GM21529 (cell line): ENCODE results near the gene TTLL13.
A peak's percentile ranks its signal among the peaks of the same experiment; 100 is the strongest.

Experiments
- ATAC-seq: cut with Tn5 transposase; IDR thresholded peaks from one replicate; pipeline ENCODE4 v1.9.1; 2021; ENCODE audit not compliant: unreplicated experiment

The TTLL13 gene

DNA sequence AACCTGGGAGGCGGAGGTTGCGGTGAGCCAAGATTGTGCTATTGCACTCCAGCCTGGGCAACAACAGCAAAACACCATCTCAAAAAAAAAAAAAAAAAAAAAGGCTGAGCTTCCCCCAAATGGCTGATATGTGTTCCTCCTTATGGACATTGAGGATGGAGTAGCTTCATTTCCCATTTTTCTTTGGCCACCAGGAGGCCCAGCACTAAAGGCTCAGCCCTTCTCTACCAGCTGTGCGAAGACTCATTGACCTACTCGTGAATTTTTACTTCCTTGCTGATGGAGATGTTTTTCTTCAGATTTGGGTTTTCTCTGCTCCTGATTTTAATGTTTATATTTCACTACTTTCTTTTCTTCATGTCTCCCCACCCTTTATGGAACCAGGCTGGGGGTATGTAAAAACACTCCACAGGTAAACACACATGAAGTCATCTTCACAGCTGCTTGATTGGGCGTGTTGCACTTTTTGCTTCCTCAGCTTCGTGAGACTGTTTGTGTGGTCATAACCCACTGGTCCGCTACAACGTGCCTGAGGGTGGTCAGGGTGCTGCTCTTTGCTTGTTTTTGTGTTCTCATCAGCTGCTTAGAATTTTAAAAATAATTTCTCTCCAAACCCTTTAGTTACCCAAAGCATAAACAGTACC lies 34.7 kb upstream of the TTLL13 start:
- ATAC-seq, result no peak

GRCh38 chr15:90217671-90218394 lies 31.5 kb upstream of the TTLL13 start:
- ATAC-seq, result no peak

DNA sequence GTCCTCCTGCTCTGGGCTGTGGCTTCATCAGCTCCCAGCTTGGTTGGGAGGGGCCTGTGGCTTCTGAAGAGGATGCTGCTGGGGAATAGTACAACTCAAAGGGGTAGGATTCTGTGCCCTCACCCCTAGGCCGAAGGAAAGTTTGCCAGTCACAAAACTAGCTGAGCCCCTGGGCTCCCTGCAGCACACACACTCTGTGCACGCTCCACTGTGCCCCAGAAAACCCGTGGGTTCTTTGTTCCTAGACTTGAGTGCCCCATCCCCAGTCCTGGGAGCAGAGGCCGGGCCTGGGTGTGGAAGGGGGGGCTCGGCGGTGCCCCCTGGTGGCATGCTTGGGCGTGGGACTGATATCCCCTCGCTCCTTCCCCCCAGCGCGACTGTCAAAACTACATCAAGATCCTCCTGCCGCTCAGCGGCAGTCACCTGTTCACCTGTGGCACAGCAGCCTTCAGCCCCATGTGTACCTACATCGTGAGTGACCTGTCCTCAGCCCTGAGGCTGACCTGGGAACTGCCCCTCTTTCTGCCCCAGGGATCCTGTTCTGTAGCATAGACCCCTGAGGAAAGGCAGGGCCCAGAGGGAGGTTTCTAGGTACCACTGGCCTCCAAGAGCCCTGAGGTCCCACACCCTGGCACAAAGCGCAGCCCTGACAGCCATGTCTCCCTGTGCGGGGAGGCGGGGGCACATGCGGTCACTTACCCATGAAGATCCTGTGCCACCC lies 29.8 kb upstream of the TTLL13 start:
- ATAC-seq, result peak; percentile 48

GRCh38 chr15:90221246-90221900 lies 28.0 kb upstream of the TTLL13 start:
- ATAC-seq, result no peak

DNA sequence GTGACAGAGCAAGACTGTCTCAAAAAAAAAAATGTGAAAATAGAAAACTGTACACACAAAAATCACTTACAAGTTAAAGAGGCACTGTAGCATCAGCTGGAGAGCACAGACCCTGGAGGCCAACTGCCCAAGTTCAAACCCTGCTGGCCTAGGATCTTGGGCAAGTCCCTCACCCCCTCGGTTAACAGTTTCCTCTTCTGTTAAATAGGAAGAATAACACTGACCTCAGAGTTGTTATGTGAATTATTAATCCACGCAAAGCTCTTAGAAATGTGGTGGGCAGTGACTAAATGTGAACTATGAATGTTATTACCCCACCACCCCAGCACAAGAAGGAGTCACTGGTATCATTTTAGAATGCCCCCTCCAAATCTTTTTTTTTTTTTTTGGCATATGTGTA lies 26.8 kb upstream of the TTLL13 start:
- no peak for ATAC-seq

- ATAC-seq, result no peak
These were observed 25.8 kb upstream of the TTLL13 start for GRCh38 chr15:90223441-90224165.

DNA sequence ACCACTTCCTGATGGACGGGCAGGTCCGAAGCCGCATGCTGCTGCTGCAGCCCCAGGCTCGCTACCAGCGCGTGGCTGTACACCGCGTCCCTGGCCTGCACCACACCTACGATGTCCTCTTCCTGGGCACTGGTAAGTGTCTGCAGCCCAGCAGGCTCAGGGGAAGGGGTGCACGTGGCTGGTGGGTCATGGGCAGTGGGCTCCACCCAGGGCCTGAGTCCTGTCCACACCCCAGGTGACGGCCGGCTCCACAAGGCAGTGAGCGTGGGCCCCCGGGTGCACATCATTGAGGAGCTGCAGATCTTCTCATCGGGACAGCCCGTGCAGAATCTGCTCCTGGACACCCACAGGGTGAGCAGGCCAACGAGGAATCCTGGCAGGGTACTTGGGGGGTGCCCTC lies 24.3 kb upstream of the TTLL13 start:
- ATAC-seq, result no peak

GRCh38 chr15:90225504-90226234 lies 23.7 kb upstream of the TTLL13 start:
- no peak for ATAC-seq

- ATAC-seq, result no peak
These were observed 22.0 kb upstream of the TTLL13 start for GRCh38 chr15:90227336-90227735.

DNA sequence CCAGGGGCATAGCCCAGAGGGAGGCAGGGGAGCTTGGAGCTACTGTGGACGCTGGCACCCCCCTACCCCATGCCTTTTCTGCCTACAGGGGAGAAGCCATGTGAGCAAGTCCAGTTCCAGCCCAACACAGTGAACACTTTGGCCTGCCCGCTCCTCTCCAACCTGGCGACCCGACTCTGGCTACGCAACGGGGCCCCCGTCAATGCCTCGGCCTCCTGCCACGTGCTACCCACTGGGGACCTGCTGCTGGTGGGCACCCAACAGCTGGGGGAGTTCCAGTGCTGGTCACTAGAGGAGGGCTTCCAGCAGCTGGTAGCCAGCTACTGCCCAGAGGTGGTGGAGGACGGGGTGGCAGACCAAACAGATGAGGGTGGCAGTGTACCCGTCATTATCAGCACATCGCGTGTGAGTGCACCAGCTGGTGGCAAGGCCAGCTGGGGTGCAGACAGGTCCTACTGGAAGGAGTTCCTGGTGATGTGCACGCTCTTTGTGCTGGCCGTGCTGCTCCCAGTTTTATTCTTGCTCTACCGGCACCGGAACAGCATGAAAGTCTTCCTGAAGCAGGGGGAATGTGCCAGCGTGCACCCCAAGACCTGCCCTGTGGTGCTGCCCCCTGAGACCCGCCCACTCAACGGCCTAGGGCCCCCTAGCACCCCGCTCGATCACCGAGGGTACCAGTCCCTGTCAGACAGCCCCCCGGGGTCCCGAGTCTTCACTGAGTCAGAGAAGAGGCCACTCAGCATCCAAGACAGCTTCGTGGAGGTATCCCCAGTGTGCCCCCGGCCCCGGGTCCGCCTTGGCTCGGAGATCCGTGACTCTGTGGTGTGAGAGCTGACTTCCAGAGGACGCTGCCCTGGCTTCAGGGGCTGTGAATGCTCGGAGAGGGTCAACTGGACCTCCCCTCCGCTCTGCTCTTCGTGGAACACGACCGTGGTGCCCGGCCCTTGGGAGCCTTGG lies 21.3 kb upstream of the TTLL13 start:
- ATAC-seq, result no peak

DNA sequence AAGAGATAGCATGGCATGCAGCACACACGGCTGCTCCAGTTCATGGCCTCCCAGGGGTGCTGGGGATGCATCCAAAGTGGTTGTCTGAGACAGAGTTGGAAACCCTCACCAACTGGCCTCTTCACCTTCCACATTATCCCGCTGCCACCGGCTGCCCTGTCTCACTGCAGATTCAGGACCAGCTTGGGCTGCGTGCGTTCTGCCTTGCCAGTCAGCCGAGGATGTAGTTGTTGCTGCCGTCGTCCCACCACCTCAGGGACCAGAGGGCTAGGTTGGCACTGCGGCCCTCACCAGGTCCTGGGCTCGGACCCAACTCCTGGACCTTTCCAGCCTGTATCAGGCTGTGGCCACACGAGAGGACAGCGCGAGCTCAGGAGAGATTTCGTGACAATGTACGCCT lies 20.4 kb upstream of the TTLL13 start:
- ATAC-seq, result no peak

GRCh38 chr15:90230071-90230494 lies 19.3 kb upstream of the TTLL13 start:
- no peak for ATAC-seq

DNA sequence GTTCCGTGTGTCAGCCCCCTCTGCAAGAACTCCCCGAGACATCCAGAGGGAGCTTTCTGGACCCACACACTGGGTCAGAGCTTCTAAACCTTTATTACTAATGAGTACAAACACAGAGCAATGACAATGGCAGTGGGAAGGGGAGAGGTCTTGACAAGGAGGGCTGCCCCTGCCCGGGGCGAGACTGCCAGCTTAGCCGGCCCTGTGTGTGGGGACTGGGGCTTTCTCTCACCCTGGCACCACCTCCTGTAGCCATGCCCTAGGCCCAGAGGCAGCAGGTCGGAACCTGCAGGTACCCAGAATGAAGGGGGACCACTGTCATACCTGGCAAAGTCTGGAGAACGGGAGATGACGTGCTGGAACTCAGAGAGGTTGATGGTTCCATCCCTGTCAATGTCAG lies 18.7 kb upstream of the TTLL13 start:
- no peak for ATAC-seq

DNA sequence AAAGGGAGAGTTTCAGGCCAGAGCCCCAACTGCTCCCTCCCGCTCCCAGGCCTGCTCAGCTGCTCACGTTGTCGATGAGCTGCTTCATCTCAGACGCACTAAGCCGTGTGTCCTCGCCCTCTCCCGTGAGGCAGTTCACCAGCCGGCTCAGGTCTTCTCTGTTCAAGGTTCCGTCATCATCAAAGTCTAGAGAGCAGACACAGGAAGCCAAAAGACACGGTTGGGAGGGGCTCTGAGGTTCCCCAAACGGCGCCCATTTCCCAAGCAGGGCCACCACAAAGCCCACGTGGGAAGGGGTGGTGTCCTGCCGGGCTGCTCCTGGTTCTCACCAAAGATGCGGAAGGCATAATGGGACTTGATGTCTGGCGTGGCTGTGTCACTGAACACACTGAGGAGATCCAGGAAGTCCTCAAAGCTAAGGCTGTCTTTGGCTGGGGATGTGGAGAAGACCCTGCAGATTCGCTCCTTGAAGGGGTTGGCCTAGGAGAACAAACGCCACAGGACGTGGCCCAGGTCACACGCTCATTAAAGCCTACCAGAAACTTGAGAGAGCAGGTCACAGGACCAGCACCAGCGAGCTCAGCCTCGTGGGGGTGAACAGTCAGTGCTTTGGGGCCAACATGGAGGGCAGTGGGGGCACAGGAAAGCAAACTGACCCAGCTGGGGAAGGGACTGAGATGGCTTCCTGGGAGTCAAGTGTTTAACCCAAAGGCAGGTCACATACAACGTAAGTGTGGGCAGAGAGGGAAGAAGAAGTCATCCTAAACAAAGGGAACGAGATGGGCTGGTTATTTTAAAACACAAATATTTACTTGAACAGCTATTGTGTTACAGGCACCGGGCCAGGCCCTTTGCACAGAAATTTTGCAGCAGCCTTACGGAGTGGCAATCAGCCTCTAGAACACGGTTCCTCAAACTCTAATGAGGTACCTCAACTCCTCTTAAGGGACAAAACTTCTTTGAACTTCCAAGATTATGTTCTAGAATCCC lies 18.0 kb upstream of the TTLL13 start:
- ATAC-seq, result peak; percentile 20

DNA sequence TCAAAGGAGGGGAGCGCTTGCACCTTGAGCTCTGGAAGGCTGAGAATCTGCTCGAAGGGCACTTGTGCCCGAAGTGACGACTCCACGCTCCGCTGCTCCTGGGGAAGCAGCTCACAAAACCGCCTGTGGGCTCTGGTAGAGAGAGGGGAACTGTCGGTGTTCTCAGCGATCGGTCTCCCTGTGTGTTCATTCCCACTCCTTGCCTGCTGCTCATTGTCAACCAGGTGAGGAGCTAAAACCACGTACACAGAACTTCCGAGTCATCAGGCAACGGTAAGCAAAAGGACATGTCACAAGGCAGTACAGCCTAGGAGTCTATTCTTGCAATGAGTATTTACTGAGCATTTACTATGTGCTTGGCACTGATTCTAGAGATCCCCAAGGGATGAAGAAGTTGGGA lies 17.2 kb upstream of the TTLL13 start:
- no peak for ATAC-seq

GRCh38 chr15:90232941-90233386 lies 16.4 kb upstream of the TTLL13 start:
- no peak for ATAC-seq

GRCh38 chr15:90233387-90234095 lies 15.8 kb upstream of the TTLL13 start, which contains the start of gene CIB1:
Gene CIB1 (minus strand): TSS chr15:90233941. CDS start chr15:90233885, 56 bp downstream.
- peak; percentile 78 for ATAC-seq
